Type B pancreatic cell (in vitro differentiated cells): Measurements from ENCODE around the gene EXOSC3. TPM values are rescaled to one million over a fixed set of nuclear protein-coding genes. Genes with fewer than 3 reads are reported as not detected.

Experiments
- DNase-seq: peaks from one replicate; pipeline ENCODE4 v3.0.0; 2021; ENCODE audit warnings: mixed read lengths; ENCODE audit not compliant: unreplicated experiment; ENCODE audit errors: extremely low spot score
- H3K27ac Mint-ChIP-seq: 2 replicates; pipeline ENCODE4 v1.8.0; 2021; ENCODE audit warnings: mild to moderate bottlenecking, mixed read lengths
- H3K27me3 Mint-ChIP-seq: 2 replicates; pipeline ENCODE4 v1.8.0; 2021; ENCODE audit warnings: mixed read lengths
- H3K36me3 Mint-ChIP-seq: 2 replicates; pipeline ENCODE4 v1.8.0; 2021; ENCODE audit warnings: mixed read lengths
- H3K4me1 Mint-ChIP-seq: one replicate; pipeline ENCODE4 v1.8.0; 2021; ENCODE audit warnings: mixed read lengths; ENCODE audit not compliant: unreplicated experiment
- H3K4me3 Mint-ChIP-seq: 2 replicates; pipeline ENCODE4 v1.8.0; 2021; ENCODE audit warnings: mild to moderate bottlenecking, mixed read lengths
- H3K9me3 Mint-ChIP-seq: 2 replicates; pipeline ENCODE4 v1.8.0; 2021; ENCODE audit warnings: mixed read lengths
- total RNA-seq: library from RNA; stranded (reverse); gene quantifications from 2 replicates; pipeline ENCODE4 v1.2.1, GENCODE V29; 2021; ENCODE audit warnings: low replicate concordance
- TF ChIP-seq, protein P1 (sequence below): fragments of 200-600 bp; sonication (generic); conservative IDR thresholded peaks from 2 replicates; pipeline ENCODE4 v1.5.0; 2021; ENCODE audit warnings: antibody characterized with exemption, mild to moderate bottlenecking

EXOSC3 gene
- total RNA-seq, 1 donor from 2014 or later: 61.9 TPM

DNA sequence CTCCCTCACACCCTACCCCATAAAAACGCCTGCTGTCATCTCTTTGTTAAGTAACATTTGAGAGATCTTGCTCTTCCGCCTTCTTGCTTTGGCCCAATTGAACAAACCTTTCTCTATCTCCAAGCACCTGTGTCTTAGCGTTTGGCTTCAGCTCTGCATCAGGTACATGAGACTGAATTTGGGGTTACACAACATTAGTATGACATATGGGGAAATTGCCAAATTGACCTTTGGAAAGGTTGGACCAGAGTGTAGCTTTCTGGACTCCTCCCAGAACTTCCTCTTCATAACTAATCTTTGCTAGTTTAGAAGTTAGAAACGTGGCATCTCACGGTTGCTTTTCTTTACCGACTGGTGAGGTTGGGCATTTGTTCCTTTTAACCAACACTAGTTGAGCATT lies 3.5 kb upstream of the EXOSC3 start:
- no peak for DNase-seq
- TF ChIP-seq, protein P1, sequence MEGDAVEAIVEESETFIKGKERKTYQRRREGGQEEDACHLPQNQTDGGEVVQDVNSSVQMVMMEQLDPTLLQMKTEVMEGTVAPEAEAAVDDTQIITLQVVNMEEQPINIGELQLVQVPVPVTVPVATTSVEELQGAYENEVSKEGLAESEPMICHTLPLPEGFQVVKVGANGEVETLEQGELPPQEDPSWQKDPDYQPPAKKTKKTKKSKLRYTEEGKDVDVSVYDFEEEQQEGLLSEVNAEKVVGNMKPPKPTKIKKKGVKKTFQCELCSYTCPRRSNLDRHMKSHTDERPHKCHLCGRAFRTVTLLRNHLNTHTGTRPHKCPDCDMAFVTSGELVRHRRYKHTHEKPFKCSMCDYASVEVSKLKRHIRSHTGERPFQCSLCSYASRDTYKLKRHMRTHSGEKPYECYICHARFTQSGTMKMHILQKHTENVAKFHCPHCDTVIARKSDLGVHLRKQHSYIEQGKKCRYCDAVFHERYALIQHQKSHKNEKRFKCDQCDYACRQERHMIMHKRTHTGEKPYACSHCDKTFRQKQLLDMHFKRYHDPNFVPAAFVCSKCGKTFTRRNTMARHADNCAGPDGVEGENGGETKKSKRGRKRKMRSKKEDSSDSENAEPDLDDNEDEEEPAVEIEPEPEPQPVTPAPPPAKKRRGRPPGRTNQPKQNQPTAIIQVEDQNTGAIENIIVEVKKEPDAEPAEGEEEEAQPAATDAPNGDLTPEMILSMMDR: no peak
- no peaks in the 10 kb centered on the region for H3K36me3 Mint-ChIP-seq
- H3K4me3 Mint-ChIP-seq: peak overlapping the region; percentile 57
- no peak overlapping the region for H3K27ac Mint-ChIP-seq
- peaks cover 9% of the 10 kb centered on the region for H3K4me1 Mint-ChIP-seq
- no peaks in the 10 kb centered on the region for H3K9me3 Mint-ChIP-seq
- no peaks in the 10 kb centered on the region for H3K27me3 Mint-ChIP-seq

DNA sequence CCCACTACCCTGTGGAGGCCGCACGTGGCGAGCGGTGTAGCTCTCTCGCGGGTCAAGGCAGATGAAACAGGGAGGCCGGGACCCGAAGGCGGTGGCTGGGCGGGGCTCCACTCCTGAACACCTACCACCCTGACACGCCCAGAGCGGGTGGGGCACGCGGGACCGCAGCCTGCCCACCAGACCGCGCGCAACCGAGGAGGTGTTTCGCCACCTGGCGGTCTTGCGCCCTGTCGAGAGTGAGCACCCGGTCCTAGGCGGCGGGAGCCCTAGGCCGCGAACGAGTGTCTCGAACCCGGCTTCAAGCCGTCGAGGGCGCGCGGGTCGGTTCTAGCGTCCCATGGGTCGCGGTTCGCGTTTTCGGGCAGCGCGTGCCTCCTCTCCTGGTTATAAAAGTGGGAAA lies 2.2 kb upstream of the EXOSC3 start:
- peaks cover 18% of the 10 kb centered on the region for H3K4me1 Mint-ChIP-seq
- peaks cover 10% of the 10 kb centered on the region for H3K36me3 Mint-ChIP-seq
- no peaks in the 10 kb centered on the region for H3K27me3 Mint-ChIP-seq
- DNase-seq: no peak
- TF ChIP-seq, protein P1: no peak
- H3K27ac Mint-ChIP-seq: no peak overlapping the region
- H3K9me3 Mint-ChIP-seq: no peaks in the 10 kb centered on the region
- H3K4me3 Mint-ChIP-seq: no peak overlapping the region

DNA sequence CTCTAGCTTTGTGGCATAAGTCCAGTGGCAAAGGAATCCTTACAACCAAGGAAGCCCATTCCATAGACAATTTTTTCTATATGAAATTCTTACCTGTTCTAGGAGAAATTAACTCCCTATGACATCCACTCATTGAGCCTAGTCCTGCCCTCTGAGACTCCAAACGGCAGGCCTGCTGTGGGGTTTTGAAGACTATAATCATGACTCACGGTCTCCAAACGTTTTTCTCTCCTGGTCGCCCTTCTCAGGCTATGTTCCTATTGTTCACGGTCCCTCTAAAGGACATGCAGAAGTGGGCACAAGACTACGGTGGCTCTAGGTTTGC lies 611 bp downstream of the EXOSC3 start:
- TF ChIP-seq, protein P1: no peak
- H3K4me3 Mint-ChIP-seq: peak overlapping the region; percentile 97
- peak overlapping the region; percentile 87 for H3K27ac Mint-ChIP-seq
- H3K9me3 Mint-ChIP-seq: no peaks in the 10 kb centered on the region
- H3K36me3 Mint-ChIP-seq: peaks cover 17% of the 10 kb centered on the region
- no peak for DNase-seq
- peaks cover 18% of the 10 kb centered on the region for H3K4me1 Mint-ChIP-seq
- H3K27me3 Mint-ChIP-seq: no peaks in the 10 kb centered on the region

DNA sequence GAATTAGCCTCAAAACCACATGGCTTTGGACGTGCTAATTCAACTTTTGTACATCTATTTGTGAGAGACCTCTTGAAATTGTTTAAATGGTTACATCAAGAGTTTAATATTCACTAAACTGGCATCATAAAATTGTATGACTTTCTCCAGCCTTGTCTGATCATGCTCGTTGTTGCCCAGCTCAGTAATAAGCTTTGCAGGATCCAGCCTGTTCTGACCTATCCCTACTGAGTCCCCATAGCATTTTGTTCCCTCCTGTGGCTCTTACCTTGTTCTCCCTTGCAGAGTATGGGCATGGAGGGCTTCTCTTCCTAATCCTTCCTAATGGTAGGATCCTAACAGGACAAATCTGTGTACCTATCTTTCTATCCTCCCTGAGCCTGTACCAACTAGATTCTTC lies 6.3 kb downstream of the EXOSC3 start:
- TF ChIP-seq, protein P1: no peak
- H3K36me3 Mint-ChIP-seq: peaks cover 34% of the 10 kb centered on the region

GRCh38 chr9:37776328-37776727 lies 8.5 kb downstream of the EXOSC3 start:
- Mint-ChIP-seq H3K27ac (no peak overlapping the region), H3K36me3 (peaks cover 21% of the 10 kb centered on the region), H3K4me1 (no peaks in the 10 kb centered on the region), H3K4me3 (no peak overlapping the region), H3K9me3 (no peaks in the 10 kb centered on the region), H3K27me3 (no peaks in the 10 kb centered on the region)
- TF ChIP-seq, protein P1: no peak
- DNase-seq: no peak

More for the DNA sequence above, 6.3 kb downstream of the EXOSC3 start:
- Mint-ChIP-seq H3K4me3 (no peak overlapping the region), H3K9me3 (no peaks in the 10 kb centered on the region), H3K4me1 (peaks cover 10% of the 10 kb centered on the region), H3K27ac (no peak overlapping the region), H3K27me3 (no peaks in the 10 kb centered on the region)
- DNase-seq: no peak
